ENCODE data around the gene DAO.

DNA sequence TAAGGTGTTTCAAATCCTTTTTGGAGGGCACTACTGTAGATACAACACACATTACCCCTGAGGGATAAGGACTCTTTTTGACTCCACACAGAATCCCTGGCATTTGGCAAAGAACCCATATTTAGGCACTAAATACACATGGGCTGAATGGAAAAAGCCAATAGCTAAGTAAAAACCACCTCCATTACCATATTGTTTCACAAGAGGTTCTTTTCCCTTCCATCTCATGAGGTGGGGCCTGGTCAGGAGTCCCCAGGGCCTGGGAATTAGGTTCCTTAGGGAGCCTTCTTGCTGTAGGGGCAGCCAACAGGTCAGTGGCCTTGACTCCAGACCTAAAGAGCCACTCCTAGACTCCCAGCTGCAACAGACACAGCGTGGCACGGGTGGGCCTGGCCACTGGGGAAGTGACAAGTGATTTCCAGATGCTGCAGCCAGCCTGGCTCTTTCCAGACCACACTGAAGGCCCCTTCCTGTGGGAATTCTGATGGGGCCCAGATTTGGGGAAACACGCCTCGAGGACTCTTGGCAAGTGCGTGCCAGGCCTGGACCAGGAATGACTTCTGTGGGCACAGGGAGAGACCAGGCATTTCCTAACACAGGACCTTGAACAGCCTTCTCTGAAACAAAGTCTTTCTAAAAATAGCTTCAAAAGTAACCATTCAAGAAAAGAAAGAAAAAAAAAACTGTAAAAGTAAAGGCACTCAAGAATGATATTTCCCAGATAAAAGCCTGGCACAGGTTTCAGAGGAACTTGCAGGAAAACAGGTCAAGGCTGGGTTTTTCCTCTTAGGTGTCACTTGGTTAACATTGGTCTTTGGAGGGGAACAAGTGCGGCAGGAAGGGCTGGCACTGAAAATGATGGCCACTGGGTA is 40.6 kb upstream of the DAO start:
- TF ChIP-seq, protein P1, sequence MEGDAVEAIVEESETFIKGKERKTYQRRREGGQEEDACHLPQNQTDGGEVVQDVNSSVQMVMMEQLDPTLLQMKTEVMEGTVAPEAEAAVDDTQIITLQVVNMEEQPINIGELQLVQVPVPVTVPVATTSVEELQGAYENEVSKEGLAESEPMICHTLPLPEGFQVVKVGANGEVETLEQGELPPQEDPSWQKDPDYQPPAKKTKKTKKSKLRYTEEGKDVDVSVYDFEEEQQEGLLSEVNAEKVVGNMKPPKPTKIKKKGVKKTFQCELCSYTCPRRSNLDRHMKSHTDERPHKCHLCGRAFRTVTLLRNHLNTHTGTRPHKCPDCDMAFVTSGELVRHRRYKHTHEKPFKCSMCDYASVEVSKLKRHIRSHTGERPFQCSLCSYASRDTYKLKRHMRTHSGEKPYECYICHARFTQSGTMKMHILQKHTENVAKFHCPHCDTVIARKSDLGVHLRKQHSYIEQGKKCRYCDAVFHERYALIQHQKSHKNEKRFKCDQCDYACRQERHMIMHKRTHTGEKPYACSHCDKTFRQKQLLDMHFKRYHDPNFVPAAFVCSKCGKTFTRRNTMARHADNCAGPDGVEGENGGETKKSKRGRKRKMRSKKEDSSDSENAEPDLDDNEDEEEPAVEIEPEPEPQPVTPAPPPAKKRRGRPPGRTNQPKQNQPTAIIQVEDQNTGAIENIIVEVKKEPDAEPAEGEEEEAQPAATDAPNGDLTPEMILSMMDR (IDR thresholded peaks at IDR 0.05), result no peak
- no peak for TF ChIP-seq POLR2A (IDR thresholded peaks at IDR 0.05)
